GM12873 (cell line): ENCODE data around the gene SREBF2.
A peak's percentile ranks its signal among the peaks of the same experiment; 100 is the strongest.

Experiments used
- CTCF ChIP-seq: IDR thresholded peaks from 2 replicates; pipeline ENCODE4 v1.5.1; 2012; ENCODE audit warnings: low read depth, mild to moderate bottlenecking, moderate library complexity, low read length, control low read depth; ENCODE audit not compliant: insufficient read depth; ENCODE audit errors: missing control alignments

Gene SREBF2

GRCh38 chr22:41900652-41901312, 67.9 kb downstream of the SREBF2 start:
- TF ChIP-seq CTCF: no peak

- TF ChIP-seq CTCF: no peak
These were observed 69.1 kb downstream of the SREBF2 start for GRCh38 chr22:41902016-41902415.

GRCh38 chr22:41902932-41903421, 70.1 kb downstream of the SREBF2 start:
- no peak for TF ChIP-seq CTCF

- TF ChIP-seq CTCF: no peak
These were observed 71.8 kb downstream of the SREBF2 start for GRCh38 chr22:41904450-41905410.

- TF ChIP-seq CTCF: peak; percentile 6
These were observed 72.7 kb downstream of the SREBF2 start for GRCh38 chr22:41905411-41906202.

- no peak for TF ChIP-seq CTCF
These were observed 73.9 kb downstream of the SREBF2 start for GRCh38 chr22:41906822-41907221.
